HL-60 (cell line): ENCODE data around the gene SBK2.

Source experiments
- DNase-seq, 2 experiments: peaks; one replicate each; pipeline ENCODE4 v3.0.0-alpha.2; 2010 to 2020; ENCODE audit warnings: low read depth in 1 of 2, low spot score in 1 of 2
- H3K27ac ChIP-seq: fragments of 250-450 bp; sonication (Bioruptor Pico); replicated peaks from 2 replicates; pipeline ENCODE4 v1.5.1; 2020; ENCODE audit warnings: mild to moderate bottlenecking, moderate library complexity
- H3K27me3 ChIP-seq: fragments of 250-450 bp; sonication (Bioruptor Pico); 2 replicates; pipeline ENCODE4 v1.5.1; 2021; ENCODE audit warnings: mild to moderate bottlenecking, moderate library complexity; ENCODE audit not compliant: insufficient read depth, poor library complexity, severe bottlenecking
- H3K4me3 ChIP-seq: replicated peaks from 2 replicates; pipeline ENCODE4 v1.5.1; 2011; ENCODE audit warnings: mild to moderate bottlenecking, control low read depth, low read length; ENCODE audit not compliant: insufficient read depth
- CTCF ChIP-seq: IDR thresholded peaks from one replicate; pipeline ENCODE4 v1.5.1; 2011; ENCODE audit warnings: low read length, control low read depth, inconsistent platforms; ENCODE audit not compliant: insufficient read depth
- GABPA ChIP-seq: IDR thresholded peaks from 2 replicates; pipeline ENCODE4 v1.6.1; 2012; ENCODE audit warnings: low read depth
- POLR2AphosphoS5 ChIP-seq: IDR thresholded peaks from 2 replicates; pipeline ENCODE4 v1.6.1; 2012; ENCODE audit warnings: low read depth
- REST ChIP-seq: IDR thresholded peaks from 2 replicates; pipeline ENCODE4 v1.6.1; 2012; ENCODE audit warnings: low read depth; ENCODE audit not compliant: insufficient replicate concordance
- SPI1 ChIP-seq: IDR thresholded peaks from 2 replicates; pipeline ENCODE4 v1.6.1; 2012; ENCODE audit warnings: low read depth, mild to moderate bottlenecking, borderline replicate concordance

SBK2 gene

GRCh38 chr19:55538132-55538531 lies 1.2 kb upstream of the SBK2 start:
- no peak for TF ChIP-seq GABPA
- TF ChIP-seq CTCF, result no peak
- TF ChIP-seq REST, result no peak
- TF ChIP-seq SPI1, result no peak
- no peak for TF ChIP-seq POLR2AphosphoS5
- H3K27ac ChIP-seq, result no peak overlapping the region
- DNase-seq, result no peak
- no peaks in the 10 kb centered on the region for H3K27me3 ChIP-seq
- no peak overlapping the region for H3K4me3 ChIP-seq

- TF ChIP-seq GABPA (no peak), CTCF (no peak), SPI1 (no peak), REST (no peak), POLR2AphosphoS5 (no peak)
Observed at GRCh38 chr19:55537741-55538111, 793 bp upstream of the SBK2 start.

GRCh38 chr19:55536366-55536765 lies 567 bp downstream of the SBK2 start:
- no peak overlapping the region for H3K4me3 ChIP-seq
- TF ChIP-seq POLR2AphosphoS5 (no peak), SPI1 (no peak), CTCF (no peak), GABPA (no peak)
- H3K27me3 ChIP-seq, result no peaks in the 10 kb centered on the region
- DNase-seq, result no peak
- no peak overlapping the region for H3K27ac ChIP-seq

More at GRCh38 chr19:55537741-55538111, 793 bp upstream of the SBK2 start:
- H3K27me3 ChIP-seq, result no peaks in the 10 kb centered on the region
- no peak overlapping the region for H3K27ac ChIP-seq
- no peak overlapping the region for H3K4me3 ChIP-seq
- no peak for DNase-seq

- DNase-seq, result no peak
- TF ChIP-seq POLR2AphosphoS5, result no peak
- no peak for TF ChIP-seq SPI1
- no peak for TF ChIP-seq CTCF
- no peak for TF ChIP-seq REST
- TF ChIP-seq GABPA, result no peak
- no peak overlapping the region for H3K4me3 ChIP-seq
- H3K27ac ChIP-seq, result no peak overlapping the region
- no peaks in the 10 kb centered on the region for H3K27me3 ChIP-seq
Observed at GRCh38 chr19:55535965-55536350, 975 bp downstream of the SBK2 start.
